ENCODE results near the gene FLNC.

FLNC gene

GRCh38 chr7:128814499-128814898, 15.7 kb upstream of the FLNC start:
- no peak overlapping the region for H3K27ac ChIP-seq (ENCODE audit: low read depth, low read length)
- no peak overlapping the region for H3K9ac ChIP-seq (ENCODE audit: low read depth in 1 of 2, low read length in 2 of 2)
- H3K27me3 ChIP-seq (ENCODE audit: control insufficient read depth in 1 of 2, insufficient read depth in 2 of 2, low read length in 2 of 2): no peaks in the 10 kb centered on the region
- H3K4me1 ChIP-seq (ENCODE audit: control insufficient read depth in 1 of 2, insufficient read depth in 2 of 2, low read length in 2 of 2): peaks cover 0 to 7% of the 10 kb centered on the region in 2 donors
- H3K9me3 ChIP-seq (ENCODE audit: control insufficient read depth in 1 of 2, low read length in 2 of 2): no peaks in the 10 kb centered on the region
- no peak overlapping the region for H3K4me3 ChIP-seq (ENCODE audit: low read depth in 1 of 2, low read length in 2 of 2)
- no peaks in the 10 kb centered on the region for H3K36me3 ChIP-seq (ENCODE audit: control insufficient read depth in 1 of 2, insufficient read depth in 2 of 2, low read length in 2 of 2)

DNA sequence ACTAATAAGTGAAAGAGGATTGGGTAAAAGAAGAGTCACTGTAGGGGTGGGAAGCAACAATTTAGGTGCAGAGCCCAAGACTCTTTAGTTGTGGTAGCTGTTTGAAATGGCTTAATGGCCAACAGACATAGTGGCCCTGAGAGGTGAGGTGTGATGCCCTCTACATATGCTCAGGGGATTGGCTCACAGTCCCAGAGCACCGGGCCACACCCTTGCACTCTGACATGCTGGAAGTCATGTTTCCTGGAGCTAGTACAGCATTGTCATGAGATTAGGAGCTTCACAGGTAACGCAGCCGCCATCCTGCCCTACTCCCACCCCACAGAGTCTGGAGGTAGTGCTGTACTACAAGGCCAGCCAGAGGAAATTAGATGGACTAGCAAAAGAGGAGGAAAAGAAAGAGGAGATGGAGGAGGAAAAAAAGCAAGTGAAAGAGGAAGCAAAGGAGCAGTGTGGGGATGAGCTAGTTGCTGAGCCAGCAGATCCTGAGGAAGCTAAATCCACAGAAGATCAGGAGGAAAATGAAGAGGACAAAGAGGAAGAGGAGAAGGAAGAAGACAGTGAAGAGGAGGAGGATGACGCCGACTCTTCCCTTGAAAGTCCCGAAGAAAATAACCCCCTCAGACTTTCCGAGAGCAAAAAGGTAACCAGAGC, 14.8 kb upstream of the FLNC start:
- H3K4me1 ChIP-seq (ENCODE audit: control insufficient read depth in 1 of 2, insufficient read depth in 2 of 2, low read length in 2 of 2): peaks cover 0 to 7% of the 10 kb centered on the region in 2 donors
- no peaks in the 10 kb centered on the region for H3K27me3 ChIP-seq (ENCODE audit: control insufficient read depth in 1 of 2, insufficient read depth in 2 of 2, low read length in 2 of 2)
- no peak overlapping the region for H3K4me3 ChIP-seq (ENCODE audit: low read depth in 1 of 2, low read length in 2 of 2)
- H3K9ac ChIP-seq (ENCODE audit: low read depth in 1 of 2, low read length in 2 of 2): no peak overlapping the region
- H3K36me3 ChIP-seq (ENCODE audit: control insufficient read depth in 1 of 2, insufficient read depth in 2 of 2, low read length in 2 of 2): no peaks in the 10 kb centered on the region
- no peak overlapping the region for H3K27ac ChIP-seq (ENCODE audit: low read depth, low read length)
- no peaks in the 10 kb centered on the region for H3K9me3 ChIP-seq (ENCODE audit: control insufficient read depth in 1 of 2, low read length in 2 of 2)

DNA sequence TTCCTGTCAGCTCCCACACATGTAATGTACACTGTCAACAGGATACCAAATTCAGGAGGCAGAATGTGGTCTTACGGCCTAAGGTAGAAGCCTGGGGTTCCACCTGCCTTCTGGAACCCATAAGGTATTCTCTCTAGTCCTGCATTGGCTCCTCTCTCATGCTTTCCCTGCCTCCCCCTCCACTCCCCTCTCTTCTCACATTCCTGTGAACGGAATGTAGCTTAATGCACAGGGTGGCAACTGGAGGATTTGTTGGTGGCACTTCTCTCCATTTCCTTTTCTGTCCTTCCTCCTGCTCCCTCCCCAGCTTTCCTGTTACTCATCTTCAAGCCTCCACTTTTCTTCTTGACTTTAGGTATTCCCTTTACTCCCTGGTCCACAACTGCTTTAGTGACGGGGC, 11.5 kb upstream of the FLNC start:
- no peaks in the 10 kb centered on the region for H3K36me3 ChIP-seq (ENCODE audit: control insufficient read depth in 1 of 2, insufficient read depth in 2 of 2, low read length in 2 of 2)
- no peak overlapping the region for H3K9ac ChIP-seq (ENCODE audit: low read depth in 1 of 2, low read length in 2 of 2)
- H3K27me3 ChIP-seq (ENCODE audit: control insufficient read depth in 1 of 2, insufficient read depth in 2 of 2, low read length in 2 of 2): no peaks in the 10 kb centered on the region
- no peaks in the 10 kb centered on the region for H3K9me3 ChIP-seq (ENCODE audit: control insufficient read depth in 1 of 2, low read length in 2 of 2)
- no peak overlapping the region for H3K27ac ChIP-seq (ENCODE audit: low read depth, low read length)
- no peaks in the 10 kb centered on the region for H3K4me1 ChIP-seq (ENCODE audit: control insufficient read depth in 1 of 2, insufficient read depth in 2 of 2, low read length in 2 of 2)
- H3K4me3 ChIP-seq (ENCODE audit: low read depth in 1 of 2, low read length in 2 of 2): no peak overlapping the region

DNA sequence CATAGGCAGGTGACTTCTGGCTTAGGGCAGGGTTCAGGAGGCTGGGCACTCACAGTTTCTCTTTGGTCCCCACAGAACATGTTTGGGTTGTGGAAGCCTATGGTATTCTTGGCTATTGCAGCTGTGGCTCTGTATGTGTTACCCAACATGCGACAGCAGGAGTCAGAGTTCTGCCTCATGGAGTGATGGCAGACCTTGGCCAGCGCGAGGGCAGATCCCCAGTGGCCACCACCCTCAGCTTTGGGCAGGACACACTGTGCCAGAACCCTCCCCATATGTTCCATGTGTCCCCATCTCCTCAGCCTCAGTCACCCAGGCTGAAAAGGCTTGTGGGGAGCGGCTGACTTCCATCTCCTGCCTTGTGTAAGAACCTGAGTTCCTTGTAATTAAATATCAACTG, 8.5 kb upstream of the FLNC start:
- Histone ChIP-seq H3K4me3 (ENCODE audit: low read depth in 1 of 2, low read length in 2 of 2) (no peak overlapping the region), H3K27ac (ENCODE audit: low read depth, low read length) (no peak overlapping the region), H3K27me3 (ENCODE audit: control insufficient read depth in 1 of 2, insufficient read depth in 2 of 2, low read length in 2 of 2) (no peaks in the 10 kb centered on the region), H3K9me3 (ENCODE audit: control insufficient read depth in 1 of 2, low read length in 2 of 2) (no peaks in the 10 kb centered on the region), H3K4me1 (ENCODE audit: control insufficient read depth in 1 of 2, insufficient read depth in 2 of 2, low read length in 2 of 2) (no peaks in the 10 kb centered on the region), H3K9ac (ENCODE audit: low read depth in 1 of 2, low read length in 2 of 2) (no peak overlapping the region), H3K36me3 (ENCODE audit: control insufficient read depth in 1 of 2, insufficient read depth in 2 of 2, low read length in 2 of 2) (no peaks in the 10 kb centered on the region)

- peaks cover 16 to 18% of the 10 kb centered on the region in 2 donors for H3K27me3 ChIP-seq (ENCODE audit: control insufficient read depth in 1 of 2, insufficient read depth in 2 of 2, low read length in 2 of 2)
- no peak overlapping the region for H3K27ac ChIP-seq (ENCODE audit: low read depth, low read length)
- H3K4me1 ChIP-seq (ENCODE audit: control insufficient read depth in 1 of 2, insufficient read depth in 2 of 2, low read length in 2 of 2): peaks cover 0 to 9% of the 10 kb centered on the region in 2 donors
- no peaks in the 10 kb centered on the region for H3K9me3 ChIP-seq (ENCODE audit: control insufficient read depth in 1 of 2, low read length in 2 of 2)
- H3K4me3 ChIP-seq (ENCODE audit: low read depth in 1 of 2, low read length in 2 of 2): no peak overlapping the region
- H3K9ac ChIP-seq (ENCODE audit: low read depth in 1 of 2, low read length in 2 of 2): no peak overlapping the region
- H3K36me3 ChIP-seq (ENCODE audit: control insufficient read depth in 1 of 2, insufficient read depth in 2 of 2, low read length in 2 of 2): no peaks in the 10 kb centered on the region
Measured at GRCh38 chr7:128826512-128826911, 3.7 kb upstream of the FLNC start.

DNA sequence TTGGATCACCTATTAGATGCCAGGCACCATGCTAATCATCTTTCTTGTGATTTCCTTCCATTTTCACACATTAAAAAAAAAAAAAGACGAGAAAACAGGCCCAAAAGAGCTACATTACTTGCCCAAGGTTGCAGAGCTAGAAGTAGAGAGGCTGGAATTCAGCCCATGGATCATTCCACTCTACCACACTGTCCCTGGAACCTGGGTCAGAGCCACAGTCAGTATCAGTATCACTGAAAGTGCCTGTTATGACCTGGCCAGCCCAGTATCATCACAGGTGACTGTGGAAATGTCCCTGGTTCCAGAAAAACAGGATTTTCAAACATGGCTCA, 3.3 kb upstream of the FLNC start:
- Histone ChIP-seq H3K27me3 (ENCODE audit: control insufficient read depth in 1 of 2, insufficient read depth in 2 of 2, low read length in 2 of 2) (peaks cover 18 to 22% of the 10 kb centered on the region in 2 donors), H3K36me3 (ENCODE audit: control insufficient read depth in 1 of 2, insufficient read depth in 2 of 2, low read length in 2 of 2) (no peaks in the 10 kb centered on the region), H3K9ac (ENCODE audit: low read depth in 1 of 2, low read length in 2 of 2) (no peak overlapping the region), H3K4me1 (ENCODE audit: control insufficient read depth in 1 of 2, insufficient read depth in 2 of 2, low read length in 2 of 2) (peaks cover 0 to 9% of the 10 kb centered on the region in 2 donors), H3K27ac (ENCODE audit: low read depth, low read length) (no peak overlapping the region), H3K9me3 (ENCODE audit: control insufficient read depth in 1 of 2, low read length in 2 of 2) (no peaks in the 10 kb centered on the region), H3K4me3 (ENCODE audit: low read depth in 1 of 2, low read length in 2 of 2) (no peak overlapping the region)

DNA sequence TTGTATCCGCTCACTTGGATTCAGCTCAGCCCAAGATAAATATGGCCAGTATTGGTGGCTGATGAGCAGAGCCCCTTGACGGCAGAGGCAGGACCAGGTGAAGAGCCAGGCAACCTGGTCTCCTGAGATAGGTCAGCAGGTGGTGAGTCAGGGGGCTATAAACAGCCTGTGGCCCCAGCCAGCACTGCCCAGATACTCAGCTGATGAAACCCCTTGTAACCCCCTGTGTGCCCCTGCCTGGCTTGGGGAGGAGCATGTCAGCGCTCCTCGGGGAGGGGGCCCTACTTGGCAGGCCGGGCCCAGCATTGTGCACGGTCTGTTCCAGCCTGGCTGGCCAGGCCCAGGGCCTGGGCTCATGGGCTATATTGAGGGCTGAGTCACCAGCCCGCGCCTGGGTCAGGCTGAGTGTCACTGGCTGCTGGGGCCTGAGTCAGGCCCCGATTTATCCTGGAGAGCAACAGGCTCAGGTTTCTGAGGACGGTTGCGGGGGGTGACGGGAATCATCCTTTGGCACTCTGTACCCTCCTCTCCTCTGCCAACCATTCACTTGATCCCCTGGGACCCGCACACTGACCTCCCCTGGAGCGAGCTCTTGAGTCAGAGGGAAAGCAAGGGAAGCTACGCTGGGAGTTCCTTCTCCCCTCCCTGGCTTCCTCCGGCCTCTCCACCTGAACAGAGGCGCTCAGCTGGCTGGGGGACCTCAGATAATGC, 2.8 kb upstream of the FLNC start:
- H3K27ac ChIP-seq (ENCODE audit: low read depth, low read length): no peak overlapping the region
- H3K4me1 ChIP-seq (ENCODE audit: control insufficient read depth in 1 of 2, insufficient read depth in 2 of 2, low read length in 2 of 2): peaks cover 0 to 10% of the 10 kb centered on the region in 2 donors
- no peaks in the 10 kb centered on the region for H3K9me3 ChIP-seq (ENCODE audit: control insufficient read depth in 1 of 2, low read length in 2 of 2)
- H3K27me3 ChIP-seq (ENCODE audit: control insufficient read depth in 1 of 2, insufficient read depth in 2 of 2, low read length in 2 of 2): peaks cover 18 to 24% of the 10 kb centered on the region in 2 donors
- no peak overlapping the region for H3K9ac ChIP-seq (ENCODE audit: low read depth in 1 of 2, low read length in 2 of 2)
- no peak overlapping the region for H3K4me3 ChIP-seq (ENCODE audit: low read depth in 1 of 2, low read length in 2 of 2)
- H3K36me3 ChIP-seq (ENCODE audit: control insufficient read depth in 1 of 2, insufficient read depth in 2 of 2, low read length in 2 of 2): no peaks in the 10 kb centered on the region

GRCh38 chr7:128827971-128828711, 2.1 kb upstream of the FLNC start:
- H3K27me3 ChIP-seq (ENCODE audit: control insufficient read depth in 1 of 2, insufficient read depth in 2 of 2, low read length in 2 of 2): peaks cover 24 to 31% of the 10 kb centered on the region in 2 donors
- H3K9ac ChIP-seq (ENCODE audit: low read depth in 1 of 2, low read length in 2 of 2): no peak overlapping the region
- H3K27ac ChIP-seq (ENCODE audit: low read depth, low read length): no peak overlapping the region
- no peak overlapping the region for H3K4me3 ChIP-seq (ENCODE audit: low read depth in 1 of 2, low read length in 2 of 2)
- no peaks in the 10 kb centered on the region for H3K36me3 ChIP-seq (ENCODE audit: control insufficient read depth in 1 of 2, insufficient read depth in 2 of 2, low read length in 2 of 2)
- H3K4me1 ChIP-seq (ENCODE audit: control insufficient read depth in 1 of 2, insufficient read depth in 2 of 2, low read length in 2 of 2): peaks cover 0 to 16% of the 10 kb centered on the region in 2 donors
- no peaks in the 10 kb centered on the region for H3K9me3 ChIP-seq (ENCODE audit: control insufficient read depth in 1 of 2, low read length in 2 of 2)

- no peaks in the 10 kb centered on the region for H3K9me3 ChIP-seq (ENCODE audit: control insufficient read depth in 1 of 2, low read length in 2 of 2)
- no peak overlapping the region for H3K27ac ChIP-seq (ENCODE audit: low read depth, low read length)
- no peaks in the 10 kb centered on the region for H3K36me3 ChIP-seq (ENCODE audit: control insufficient read depth in 1 of 2, insufficient read depth in 2 of 2, low read length in 2 of 2)
- H3K9ac ChIP-seq (ENCODE audit: low read depth in 1 of 2, low read length in 2 of 2): no peak overlapping the region
- peak overlapping the region; percentile 40 to 50 for H3K4me3 ChIP-seq (ENCODE audit: low read depth in 1 of 2, low read length in 2 of 2)
- H3K4me1 ChIP-seq (ENCODE audit: control insufficient read depth in 1 of 2, insufficient read depth in 2 of 2, low read length in 2 of 2): peaks cover 0 to 16% of the 10 kb centered on the region in 2 donors
- H3K27me3 ChIP-seq (ENCODE audit: control insufficient read depth in 1 of 2, insufficient read depth in 2 of 2, low read length in 2 of 2): peaks cover 24 to 32% of the 10 kb centered on the region in 2 donors
Measured at GRCh38 chr7:128829391-128830166, 627 bp upstream of the FLNC start.

All from duodenal mucosa (tissue), 2 donors.